ENCODE data around the gene MCF2L.

GRCh38 chr13:113099142-113099541 lies 130.1 kb downstream of the MCF2L start:
- TF ChIP-seq TAF1 (IDR thresholded peaks at IDR 0.05; ENCODE audit: borderline replicate concordance, insufficient read depth, low read length) (no peak), POLR2AphosphoS5 (IDR thresholded peaks at IDR 0.05; ENCODE audit: low read depth, low read length) (no peak), SIN3A (IDR thresholded peaks at IDR 0.05; ENCODE audit: borderline replicate concordance, insufficient read depth, low read length) (no peak), FOXP2 (optimal IDR thresholded peaks at IDR 0.05; ENCODE audit: borderline replicate concordance, extremely low read depth, extremely low read length, insufficient read depth) (no peak)
- TF ChIP-seq, protein P1, sequence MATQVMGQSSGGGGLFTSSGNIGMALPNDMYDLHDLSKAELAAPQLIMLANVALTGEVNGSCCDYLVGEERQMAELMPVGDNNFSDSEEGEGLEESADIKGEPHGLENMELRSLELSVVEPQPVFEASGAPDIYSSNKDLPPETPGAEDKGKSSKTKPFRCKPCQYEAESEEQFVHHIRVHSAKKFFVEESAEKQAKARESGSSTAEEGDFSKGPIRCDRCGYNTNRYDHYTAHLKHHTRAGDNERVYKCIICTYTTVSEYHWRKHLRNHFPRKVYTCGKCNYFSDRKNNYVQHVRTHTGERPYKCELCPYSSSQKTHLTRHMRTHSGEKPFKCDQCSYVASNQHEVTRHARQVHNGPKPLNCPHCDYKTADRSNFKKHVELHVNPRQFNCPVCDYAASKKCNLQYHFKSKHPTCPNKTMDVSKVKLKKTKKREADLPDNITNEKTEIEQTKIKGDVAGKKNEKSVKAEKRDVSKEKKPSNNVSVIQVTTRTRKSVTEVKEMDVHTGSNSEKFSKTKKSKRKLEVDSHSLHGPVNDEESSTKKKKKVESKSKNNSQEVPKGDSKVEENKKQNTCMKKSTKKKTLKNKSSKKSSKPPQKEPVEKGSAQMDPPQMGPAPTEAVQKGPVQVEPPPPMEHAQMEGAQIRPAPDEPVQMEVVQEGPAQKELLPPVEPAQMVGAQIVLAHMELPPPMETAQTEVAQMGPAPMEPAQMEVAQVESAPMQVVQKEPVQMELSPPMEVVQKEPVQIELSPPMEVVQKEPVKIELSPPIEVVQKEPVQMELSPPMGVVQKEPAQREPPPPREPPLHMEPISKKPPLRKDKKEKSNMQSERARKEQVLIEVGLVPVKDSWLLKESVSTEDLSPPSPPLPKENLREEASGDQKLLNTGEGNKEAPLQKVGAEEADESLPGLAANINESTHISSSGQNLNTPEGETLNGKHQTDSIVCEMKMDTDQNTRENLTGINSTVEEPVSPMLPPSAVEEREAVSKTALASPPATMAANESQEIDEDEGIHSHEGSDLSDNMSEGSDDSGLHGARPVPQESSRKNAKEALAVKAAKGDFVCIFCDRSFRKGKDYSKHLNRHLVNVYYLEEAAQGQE (IDR thresholded peaks at IDR 0.05; ENCODE audit: insufficient read depth in 1 of 2, low read depth in 2 of 2, low read length in 2 of 2) = no peak
